Progenitor cell of endocrine pancreas (in vitro differentiated cells): ENCODE measurements around the gene NDUFS2. TPM values are rescaled to one million over a fixed set of nuclear protein-coding genes. Genes with fewer than 3 reads are reported as not detected.

Experiments
- DNase-seq: peaks from one replicate; pipeline ENCODE4 v3.0.0; 2021; ENCODE audit warnings: low spot score; ENCODE audit not compliant: unreplicated experiment
- H3K27ac Mint-ChIP-seq: 2 replicates; pipeline ENCODE4 v1.8.0; 2021; ENCODE audit warnings: mild to moderate bottlenecking, moderate library complexity, mixed read lengths
- H3K27me3 Mint-ChIP-seq: 2 replicates; pipeline ENCODE4 v1.8.0; 2021; ENCODE audit warnings: mixed read lengths
- H3K36me3 Mint-ChIP-seq: 2 replicates; pipeline ENCODE4 v1.8.0; 2022; ENCODE audit warnings: mixed read lengths; ENCODE audit not compliant: insufficient read depth
- H3K4me1 Mint-ChIP-seq: 2 replicates; pipeline ENCODE4 v1.8.0; 2021; ENCODE audit warnings: low read depth, mixed read lengths
- H3K4me3 Mint-ChIP-seq: 2 replicates; pipeline ENCODE4 v1.8.0; 2021; ENCODE audit warnings: low read depth, mild to moderate bottlenecking, moderate library complexity, mixed read lengths
- H3K9me3 Mint-ChIP-seq: 2 replicates; pipeline ENCODE4 v1.8.0; 2021; ENCODE audit warnings: low read depth, mixed read lengths
- CTCF ChIP-seq: fragments of 200-600 bp; sonication (generic); IDR thresholded peaks from one replicate; pipeline ENCODE4 v1.5.0; 2021; ENCODE audit warnings: antibody characterized with exemption, mild to moderate bottlenecking; ENCODE audit not compliant: unreplicated experiment
- total RNA-seq: library from RNA; stranded (reverse); gene quantifications from 2 replicates; pipeline ENCODE4 v1.2.1, GENCODE V29; 2021

Gene NDUFS2
- total RNA-seq, 1 donor from 2014 or later, result 103 TPM

DNA sequence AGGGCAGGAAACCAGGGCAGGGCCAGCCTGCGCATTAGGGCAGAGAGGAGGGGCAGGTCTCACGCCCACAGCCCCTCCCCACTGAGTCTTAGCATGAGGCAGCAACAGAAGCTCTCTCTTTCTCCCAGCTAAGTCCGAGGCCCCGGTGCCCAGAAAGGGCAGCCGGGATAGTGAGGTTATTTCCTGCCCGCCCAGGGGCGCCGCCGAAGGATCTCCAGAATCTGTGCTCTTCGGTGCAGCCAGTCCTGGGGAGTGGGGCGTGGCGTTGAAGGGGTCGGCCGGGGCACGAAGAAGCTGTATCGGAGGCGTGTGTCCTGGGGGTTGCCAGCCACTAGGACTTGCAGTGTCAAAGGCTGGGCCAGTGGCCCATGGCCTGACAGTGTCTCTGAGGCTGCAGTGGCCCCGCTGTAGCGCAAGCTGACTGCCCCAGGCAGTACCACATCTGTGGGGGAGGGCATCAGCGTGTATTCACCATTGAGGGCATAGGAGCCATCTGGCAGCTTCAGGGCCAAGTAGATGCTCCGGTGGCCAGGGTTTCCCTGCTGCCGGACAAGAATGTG lies 11.1 kb upstream of the NDUFS2 start:
- no peaks in the 10 kb centered on the region for H3K9me3 Mint-ChIP-seq
- TF ChIP-seq CTCF, result no peak
- no peak for DNase-seq
- no peak overlapping the region for H3K4me3 Mint-ChIP-seq
- no peak overlapping the region for H3K27ac Mint-ChIP-seq
- H3K4me1 Mint-ChIP-seq, result peaks cover 2% of the 10 kb centered on the region
- no peaks in the 10 kb centered on the region for H3K36me3 Mint-ChIP-seq
- peaks cover under 1% of the 10 kb centered on the region for H3K27me3 Mint-ChIP-seq

DNA sequence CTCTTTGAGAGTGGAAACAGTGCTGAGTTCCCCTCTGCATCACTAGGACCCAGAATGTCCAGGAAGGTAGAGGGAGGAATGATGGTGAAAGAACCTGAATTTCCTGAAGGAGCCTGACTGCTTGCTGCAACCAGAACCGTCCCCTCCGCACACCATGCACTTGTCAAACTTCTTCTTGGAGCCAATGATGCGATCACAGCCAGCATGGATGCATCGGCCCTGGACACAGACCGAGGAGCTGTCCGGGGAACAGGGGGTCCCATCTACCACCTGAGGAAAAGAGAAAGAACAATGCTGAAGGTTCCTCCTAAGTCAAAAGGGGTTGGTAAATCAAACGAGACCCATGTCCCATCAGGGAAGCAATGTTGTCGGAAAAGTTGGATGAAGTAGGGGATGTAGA lies 10.2 kb upstream of the NDUFS2 start:
- H3K36me3 Mint-ChIP-seq, result no peaks in the 10 kb centered on the region

GRCh38 chr1:161192476-161193465 lies 9.4 kb upstream of the NDUFS2 start:
- DNase-seq, result peak; percentile 36
- peak; percentile 91 for TF ChIP-seq CTCF
- Mint-ChIP-seq H3K4me3 (no peak overlapping the region), H3K4me1 (peaks cover 2% of the 10 kb centered on the region), H3K9me3 (no peaks in the 10 kb centered on the region), H3K27ac (peak overlapping the region; percentile 60), H3K27me3 (no peaks in the 10 kb centered on the region), H3K36me3 (no peaks in the 10 kb centered on the region)

More for the DNA sequence above, 10.2 kb upstream of the NDUFS2 start:
- DNase-seq, result no peak
- H3K27ac Mint-ChIP-seq, result no peak overlapping the region
- H3K27me3 Mint-ChIP-seq, result no peaks in the 10 kb centered on the region
- H3K4me3 Mint-ChIP-seq, result no peak overlapping the region
- TF ChIP-seq CTCF, result no peak
- H3K9me3 Mint-ChIP-seq, result no peaks in the 10 kb centered on the region
- peaks cover 2% of the 10 kb centered on the region for H3K4me1 Mint-ChIP-seq

DNA sequence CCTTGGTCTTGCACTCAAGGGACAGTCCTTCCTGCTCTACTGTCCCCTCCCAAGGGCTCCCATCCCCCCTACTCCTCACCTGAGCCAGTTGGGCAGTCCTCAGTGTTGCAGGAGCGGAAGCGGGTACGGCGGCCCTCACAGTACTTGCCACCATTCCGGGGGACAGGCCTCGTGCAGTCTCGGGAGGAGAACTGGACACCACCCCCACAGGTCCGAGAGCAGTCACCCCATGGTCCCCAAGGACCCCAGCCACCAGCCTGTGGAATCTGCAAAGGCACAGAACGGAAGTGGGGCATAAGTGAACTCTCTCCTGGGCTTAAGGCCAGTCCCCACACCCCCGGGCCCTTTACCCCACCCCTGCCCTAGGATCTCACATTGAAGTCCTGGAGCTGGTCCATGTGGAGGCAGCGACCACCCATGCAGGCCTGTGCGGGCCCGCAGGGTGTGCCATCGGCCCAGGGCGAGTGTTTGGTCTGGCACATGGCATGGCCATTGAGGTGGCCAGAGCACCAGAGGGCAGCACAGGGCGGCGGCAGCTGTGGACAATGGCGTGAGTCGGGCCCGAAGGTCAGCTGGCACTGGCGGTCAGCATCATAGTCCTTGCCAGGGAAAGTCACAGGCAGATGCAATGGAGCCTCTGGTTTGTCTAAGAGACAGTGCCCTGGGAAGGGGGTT lies 8.5 kb upstream of the NDUFS2 start:
- H3K36me3 Mint-ChIP-seq, result no peaks in the 10 kb centered on the region
- no peak for DNase-seq
- H3K4me1 Mint-ChIP-seq, result peaks cover 2% of the 10 kb centered on the region
- H3K9me3 Mint-ChIP-seq, result no peaks in the 10 kb centered on the region
- H3K27ac Mint-ChIP-seq, result no peak overlapping the region
- H3K27me3 Mint-ChIP-seq, result no peaks in the 10 kb centered on the region
- no peak overlapping the region for H3K4me3 Mint-ChIP-seq
- TF ChIP-seq CTCF, result no peak

DNA sequence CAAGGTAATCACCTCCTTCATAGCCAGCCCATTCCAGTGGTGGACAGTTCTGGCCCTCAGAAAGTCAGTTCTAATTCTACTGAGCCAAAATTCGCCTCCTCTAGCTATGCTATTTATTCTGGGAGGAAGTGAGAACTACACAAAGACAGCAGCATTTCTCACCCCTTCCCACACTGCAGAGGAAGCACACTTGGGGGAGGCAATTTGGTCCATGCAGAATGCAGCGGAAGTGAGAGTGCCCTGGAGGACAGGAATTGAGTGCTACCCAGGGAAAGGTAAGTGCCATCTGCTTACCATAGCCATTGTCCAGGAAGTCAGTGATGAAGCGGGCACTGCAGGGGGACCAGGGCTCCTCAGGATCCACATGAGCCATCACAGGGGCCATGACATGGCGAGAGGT lies 7.0 kb upstream of the NDUFS2 start:
- Mint-ChIP-seq H3K4me1 (peaks cover 5% of the 10 kb centered on the region), H3K27ac (no peak overlapping the region), H3K4me3 (no peak overlapping the region), H3K27me3 (peaks cover 3% of the 10 kb centered on the region), H3K9me3 (no peaks in the 10 kb centered on the region), H3K36me3 (no peaks in the 10 kb centered on the region)
- DNase-seq, result no peak
- no peak for TF ChIP-seq CTCF
